T-helper 1 cell treated with Interleukin-12 subunit alpha and Interleukin-12 subunit beta and Interleukin-4 antibody, amounts not matched to agents 30 μg/mL and 1 μg/mL, for 36 hours (primary cell): ENCODE measurements around the gene SHC2.

Experiments
- H3K27ac Mint-ChIP-seq: one replicate; pipeline ENCODE4 v1.8.0; 2021; ENCODE audit warnings: mild to moderate bottlenecking, mixed read lengths
- H3K27me3 Mint-ChIP-seq: one replicate; pipeline ENCODE4 v1.8.0; 2021; ENCODE audit warnings: low read depth, mixed read lengths
- H3K36me3 Mint-ChIP-seq: one replicate; pipeline ENCODE4 v1.8.0; 2021; ENCODE audit warnings: low read depth, mixed read lengths
- H3K4me1 Mint-ChIP-seq: one replicate; pipeline ENCODE4 v1.8.0; 2021; ENCODE audit warnings: low read depth, mixed read lengths
- H3K4me3 Mint-ChIP-seq: one replicate; pipeline ENCODE4 v1.8.0; 2021; ENCODE audit warnings: mild to moderate bottlenecking, moderate library complexity, mixed read lengths
- H3K9me3 Mint-ChIP-seq: one replicate; pipeline ENCODE4 v1.8.0; 2021; ENCODE audit warnings: mixed read lengths

SHC2 gene

GRCh38 chr19:460877-461720 is at the start of gene SHC2:
Gene SHC2, minus strand, starts transcription at chr19:461033. Its CDS starts 37 bp downstream, at chr19:460996.
- no peaks in the 10 kb centered on the region for H3K4me1 Mint-ChIP-seq
- H3K27me3 Mint-ChIP-seq = peaks cover 20% of the 10 kb centered on the region
- H3K36me3 Mint-ChIP-seq = no peaks in the 10 kb centered on the region
- H3K9me3 Mint-ChIP-seq = no peaks in the 10 kb centered on the region
- no peak within 1 kb of the TSS for H3K27ac Mint-ChIP-seq
- peak within 1 kb of the TSS; percentile 14 for H3K4me3 Mint-ChIP-seq

GRCh38 chr19:508204-509150 is 47.6 kb upstream of the SHC2 start:
- peak overlapping the region; percentile 86 for H3K4me3 Mint-ChIP-seq
- H3K27me3 Mint-ChIP-seq = no peaks in the 10 kb centered on the region
- H3K27ac Mint-ChIP-seq = peak overlapping the region; percentile 87
- peaks cover 11% of the 10 kb centered on the region for H3K36me3 Mint-ChIP-seq
- peaks cover 34% of the 10 kb centered on the region for H3K4me1 Mint-ChIP-seq
- H3K9me3 Mint-ChIP-seq = no peaks in the 10 kb centered on the region

GRCh38 chr19:507286-508203 is 46.7 kb upstream of the SHC2 start, which contains the start of gene TPGS1:
Gene TPGS1, plus strand, starts transcription at chr19:507497. Its CDS starts 10 bp downstream, at chr19:507507.
- peaks cover 36% of the 10 kb centered on the region for H3K4me1 Mint-ChIP-seq
- no peaks in the 10 kb centered on the region for H3K9me3 Mint-ChIP-seq
- H3K27ac Mint-ChIP-seq = peak within 1 kb of the TSS; percentile 98
- H3K36me3 Mint-ChIP-seq = peaks cover 11% of the 10 kb centered on the region
- H3K27me3 Mint-ChIP-seq = no peaks in the 10 kb centered on the region
- H3K4me3 Mint-ChIP-seq = peak within 1 kb of the TSS; percentile 94

GRCh38 chr19:506404-507285 is 45.8 kb upstream of the SHC2 start:
- Mint-ChIP-seq H3K36me3 (peaks cover 11% of the 10 kb centered on the region), H3K9me3 (no peaks in the 10 kb centered on the region), H3K4me1 (peaks cover 37% of the 10 kb centered on the region), H3K27ac (peak overlapping the region; percentile 98), H3K4me3 (peak overlapping the region; percentile 94), H3K27me3 (no peaks in the 10 kb centered on the region)

- no peaks in the 10 kb centered on the region for H3K9me3 Mint-ChIP-seq
- H3K4me1 Mint-ChIP-seq = peaks cover 27% of the 10 kb centered on the region
- no peak overlapping the region for H3K4me3 Mint-ChIP-seq
- no peak overlapping the region for H3K27ac Mint-ChIP-seq
- H3K36me3 Mint-ChIP-seq = peaks cover 6% of the 10 kb centered on the region
- peaks cover 2% of the 10 kb centered on the region for H3K27me3 Mint-ChIP-seq
These were observed 43.8 kb upstream of the SHC2 start for GRCh38 chr19:504616-505015.

GRCh38 chr19:501646-502045 is 40.8 kb upstream of the SHC2 start:
- Mint-ChIP-seq H3K9me3 (no peaks in the 10 kb centered on the region), H3K4me1 (peaks cover 14% of the 10 kb centered on the region), H3K36me3 (no peaks in the 10 kb centered on the region), H3K4me3 (no peak overlapping the region), H3K27me3 (peaks cover 15% of the 10 kb centered on the region), H3K27ac (no peak overlapping the region)

GRCh38 chr19:498977-499623 is 38.3 kb upstream of the SHC2 start:
- H3K4me3 Mint-ChIP-seq = no peak overlapping the region
- peaks cover 23% of the 10 kb centered on the region for H3K27me3 Mint-ChIP-seq
- H3K27ac Mint-ChIP-seq = no peak overlapping the region
- H3K9me3 Mint-ChIP-seq = no peaks in the 10 kb centered on the region
- H3K36me3 Mint-ChIP-seq = no peaks in the 10 kb centered on the region
- peaks cover 5% of the 10 kb centered on the region for H3K4me1 Mint-ChIP-seq

- H3K36me3 Mint-ChIP-seq = peaks cover 1% of the 10 kb centered on the region
- no peak overlapping the region for H3K4me3 Mint-ChIP-seq
- H3K9me3 Mint-ChIP-seq = no peaks in the 10 kb centered on the region
- H3K27me3 Mint-ChIP-seq = peaks cover 28% of the 10 kb centered on the region
- peaks cover 7% of the 10 kb centered on the region for H3K4me1 Mint-ChIP-seq
- H3K27ac Mint-ChIP-seq = no peak overlapping the region
These were observed 37.7 kb upstream of the SHC2 start for GRCh38 chr19:498511-498891.

- Mint-ChIP-seq H3K4me1 (peaks cover 8% of the 10 kb centered on the region), H3K9me3 (peaks cover under 1% of the 10 kb centered on the region), H3K4me3 (no peak overlapping the region), H3K27me3 (peaks cover 28% of the 10 kb centered on the region), H3K27ac (no peak overlapping the region), H3K36me3 (peaks cover 2% of the 10 kb centered on the region)
These were observed 37.2 kb upstream of the SHC2 start for GRCh38 chr19:497869-498510.

- Mint-ChIP-seq H3K36me3 (peaks cover 3% of the 10 kb centered on the region), H3K9me3 (peaks cover 4% of the 10 kb centered on the region), H3K27me3 (peaks cover 28% of the 10 kb centered on the region)
These were observed 36.6 kb upstream of the SHC2 start for GRCh38 chr19:497491-497868.

GRCh38 chr19:496986-497385 is 36.2 kb upstream of the SHC2 start:
- Mint-ChIP-seq H3K36me3 (peaks cover 3% of the 10 kb centered on the region), H3K4me3 (no peak overlapping the region), H3K9me3 (peaks cover 4% of the 10 kb centered on the region)

More at GRCh38 chr19:497491-497868, 36.6 kb upstream of the SHC2 start:
- Mint-ChIP-seq H3K27ac (no peak overlapping the region), H3K4me3 (no peak overlapping the region), H3K4me1 (peaks cover 8% of the 10 kb centered on the region)

GRCh38 chr19:496112-496665 is 35.4 kb upstream of the SHC2 start, which contains the start of gene MADCAM1:
Gene MADCAM1, plus strand, starts transcription at chr19:496486. Its CDS starts 14 bp downstream, at chr19:496500.
- peaks cover 5% of the 10 kb centered on the region for H3K4me1 Mint-ChIP-seq
- H3K27me3 Mint-ChIP-seq = peaks cover 28% of the 10 kb centered on the region
- H3K9me3 Mint-ChIP-seq = peaks cover 4% of the 10 kb centered on the region
- H3K4me3 Mint-ChIP-seq = no peak within 1 kb of the TSS
- H3K36me3 Mint-ChIP-seq = peaks cover 3% of the 10 kb centered on the region
- H3K27ac Mint-ChIP-seq = no peak within 1 kb of the TSS

More at GRCh38 chr19:496986-497385, 36.2 kb upstream of the SHC2 start:
- peaks cover 28% of the 10 kb centered on the region for H3K27me3 Mint-ChIP-seq
- H3K4me1 Mint-ChIP-seq = peaks cover 6% of the 10 kb centered on the region
- H3K27ac Mint-ChIP-seq = no peak overlapping the region
